Activated CD4-positive, alpha-beta T cell treated with anti-CD3 and anti-CD28 coated beads for 48 hours (primary cell): Measurements from ENCODE around the gene ARMC10.
"Not testable (repeated sequence)": the region's sequence is repeated elsewhere in the genome, so short reads cannot be mapped to it uniquely, and the experiment has no call there.

Experiments used
- DNase-seq: peaks from one replicate; pipeline ENCODE4 v3.0.0-alpha.2; 2020

ARMC10 gene

DNA sequence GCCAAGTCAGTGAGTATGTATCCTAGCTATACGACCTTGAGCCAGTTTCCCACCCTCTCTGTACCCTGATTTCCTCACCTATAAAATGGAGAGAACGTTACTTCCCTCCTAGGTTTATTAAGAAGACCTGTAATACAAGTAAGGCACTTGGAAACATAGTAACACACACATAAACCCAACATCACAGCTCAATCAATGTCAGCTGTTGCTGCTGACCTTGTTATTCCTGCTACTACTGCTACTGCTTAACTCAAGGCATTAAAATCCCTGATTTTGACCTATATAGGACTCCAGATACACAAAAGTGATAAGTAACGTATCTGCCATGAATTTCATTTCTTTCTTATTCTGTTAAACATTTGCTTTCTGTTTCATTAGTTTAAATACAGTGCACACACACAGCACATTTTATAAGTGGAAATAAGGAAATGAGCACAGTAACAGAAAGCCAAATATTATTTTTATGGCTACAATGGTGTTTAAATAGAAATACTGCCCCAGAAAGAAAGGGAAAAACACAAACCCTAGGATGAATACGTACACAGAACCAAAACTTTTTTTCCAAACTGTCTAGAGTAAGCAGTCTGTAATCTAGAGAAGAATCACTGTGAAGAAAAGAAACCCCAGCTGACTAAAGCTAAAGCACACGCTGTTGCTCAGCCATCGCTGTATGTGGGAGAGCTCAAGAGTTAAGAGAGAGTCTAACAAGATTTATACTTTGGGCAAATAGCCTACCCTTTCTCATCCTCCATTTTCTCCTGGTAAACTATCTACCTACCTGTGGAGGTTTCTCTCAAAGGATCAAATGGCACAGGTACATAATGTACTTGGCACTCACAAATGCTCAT, 55.0 kb downstream of the ARMC10 start:
- no peak for DNase-seq

- no peak for DNase-seq
Observed at GRCh38 chr7:103130901-103131624, 56.1 kb downstream of the ARMC10 start.

DNA sequence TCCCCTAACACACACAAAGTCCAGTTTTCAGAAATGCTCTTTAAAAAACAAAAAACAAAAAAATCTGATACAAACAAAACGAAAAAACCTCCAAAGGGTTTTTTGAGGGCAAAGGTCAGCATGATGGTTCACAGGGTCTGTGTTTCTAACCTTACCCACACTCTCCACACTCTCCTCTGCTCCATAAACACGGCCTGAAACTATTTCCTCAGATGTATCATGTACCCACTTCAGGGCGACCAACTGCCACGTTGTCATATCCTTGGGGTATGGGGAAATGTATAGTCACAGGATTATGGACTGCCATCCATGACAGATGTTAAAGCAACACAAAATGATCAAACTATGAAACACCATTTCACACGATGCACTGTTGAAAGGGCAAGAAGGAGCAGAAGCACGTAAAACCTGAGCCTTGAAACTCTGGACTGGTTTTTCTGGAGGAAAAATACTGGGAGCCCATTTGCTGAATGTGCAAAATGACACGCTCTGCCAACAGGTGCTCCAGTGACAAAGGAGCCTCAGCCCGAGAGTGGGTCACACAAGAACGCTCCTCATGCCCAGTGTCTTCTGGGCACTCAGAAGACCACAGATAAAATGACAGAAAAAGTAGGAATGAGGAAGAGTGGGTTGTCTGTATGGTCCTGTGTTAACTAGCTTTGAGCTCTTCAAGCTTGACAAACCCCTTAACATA, 58.2 kb downstream of the ARMC10 start:
- DNase-seq, result no peak

GRCh38 chr7:103134836-103135554, 60.1 kb downstream of the ARMC10 start:
- DNase-seq, result no peak

GRCh38 chr7:103140061-103140460, 65.1 kb downstream of the ARMC10 start:
- DNase-seq, result no peak

- no peak for DNase-seq
Observed at GRCh38 chr7:103140685-103141084, 65.7 kb downstream of the ARMC10 start.

GRCh38 chr7:103141753-103142404, 66.9 kb downstream of the ARMC10 start:
- no peak for DNase-seq

GRCh38 chr7:103142494-103142893, 67.6 kb downstream of the ARMC10 start:
- no peak for DNase-seq

- DNase-seq, result no peak
Observed at GRCh38 chr7:103143868-103144267, 68.9 kb downstream of the ARMC10 start.

DNA sequence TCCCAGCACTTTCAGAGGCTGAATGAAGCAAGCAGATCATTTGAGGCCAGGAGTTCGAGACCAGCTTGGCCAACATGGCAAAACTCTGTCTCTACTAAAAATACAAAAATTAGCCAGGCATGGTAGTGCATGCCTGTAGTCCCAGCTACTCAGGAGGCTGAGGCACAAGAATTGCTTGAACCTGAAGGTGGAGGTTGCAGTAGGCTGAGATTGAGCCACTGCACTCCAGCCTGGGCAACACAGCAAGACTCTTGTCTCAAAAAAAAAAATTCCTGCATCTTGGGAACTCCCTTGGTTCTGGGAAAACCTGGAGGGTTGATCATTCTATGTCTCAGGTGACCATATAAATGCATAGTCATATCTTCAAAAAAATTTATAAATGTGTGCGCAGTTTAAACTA, 69.8 kb downstream of the ARMC10 start:
- not testable (repeated sequence) for DNase-seq

DNA sequence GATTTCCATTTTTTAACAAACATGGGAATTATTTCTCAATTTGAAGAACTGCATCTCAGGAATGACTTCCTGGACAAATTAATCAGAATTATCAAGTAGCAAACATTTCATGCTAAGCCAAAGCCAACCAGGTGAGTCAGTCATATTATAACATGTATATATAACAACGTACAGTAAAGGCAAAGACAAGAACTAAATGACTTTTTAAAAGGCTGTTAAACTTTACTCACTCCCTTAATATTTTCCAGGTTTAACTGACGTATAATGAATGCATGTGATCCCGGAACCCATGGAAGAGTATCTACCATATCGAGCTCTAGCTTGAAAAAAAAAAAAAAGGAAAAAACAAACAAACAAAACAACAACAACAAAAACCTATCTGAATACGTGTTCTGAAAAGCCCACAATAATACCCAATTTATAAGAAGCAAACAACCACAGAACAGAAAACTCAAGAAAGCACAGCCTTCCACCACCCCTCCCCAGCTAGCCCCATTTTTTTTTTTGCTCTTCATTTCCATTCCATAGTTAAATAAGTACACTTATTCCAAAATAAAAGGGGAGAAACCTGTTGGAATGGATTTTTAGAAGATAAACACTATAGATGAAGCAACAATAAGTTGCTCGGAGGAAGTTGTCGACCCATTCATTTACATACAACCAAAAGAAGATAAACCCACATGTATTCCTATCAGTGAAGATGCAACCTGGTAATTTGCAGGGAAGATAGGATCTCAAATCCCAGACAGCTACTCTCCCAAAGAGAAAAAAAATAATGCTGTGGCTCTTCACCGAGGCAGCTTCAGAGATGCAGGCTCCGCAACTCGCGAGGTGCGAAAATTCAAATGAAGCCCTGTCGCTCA, 73.4 kb downstream of the ARMC10 start:
- no peak for DNase-seq
